GM18511 (cell line): ENCODE results near the gene PCGF1.

ENCODE experiments used
- ATAC-seq: cut with Tn5 transposase; IDR thresholded peaks from one replicate; pipeline ENCODE4 v1.9.1; 2021; ENCODE audit warnings: mild to moderate bottlenecking, moderate library complexity; ENCODE audit not compliant: unreplicated experiment

Gene PCGF1

DNA sequence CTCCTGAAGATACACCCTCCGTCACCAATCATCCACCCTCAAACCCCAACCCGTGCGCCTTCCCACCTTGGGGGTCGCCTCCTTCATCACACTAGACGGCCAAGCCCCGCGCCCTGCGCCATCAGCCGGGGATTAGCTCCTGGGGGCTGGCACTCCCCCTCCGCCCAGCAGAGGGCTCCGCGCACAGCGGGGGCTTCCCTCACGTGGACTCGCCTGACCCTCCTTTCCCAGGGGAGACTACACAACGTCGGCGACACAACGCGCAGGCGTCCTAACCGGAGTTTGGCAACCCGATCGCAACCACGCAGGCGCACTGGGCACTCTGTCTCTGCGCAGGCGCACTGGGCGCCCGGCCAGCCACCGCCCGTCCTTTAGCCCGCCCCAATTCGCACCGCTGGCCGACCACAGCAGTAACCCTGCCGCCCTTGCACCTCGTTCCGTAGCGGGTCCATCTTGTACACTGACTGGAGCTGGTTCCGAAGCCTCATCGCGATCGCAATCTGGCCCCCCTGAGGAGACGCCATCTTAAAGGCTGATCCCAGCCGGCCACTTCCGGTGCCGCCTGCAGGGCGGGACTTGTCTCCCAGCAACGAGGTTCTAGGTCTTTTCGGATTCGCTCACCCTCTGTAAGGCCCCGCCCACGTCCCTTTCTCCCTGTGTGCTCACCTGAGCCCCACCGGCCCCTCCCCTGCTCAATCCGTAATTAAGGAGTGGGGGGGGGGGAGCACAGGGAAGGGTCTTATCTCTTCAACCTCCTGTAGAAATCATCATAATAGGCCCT is at the start of gene PCGF1:
Gene PCGF1, minus strand, starts transcription at position 551 of the 781 bp plus-strand sequence. Its CDS starts 27 bp downstream, at position 524.
- peak; percentile 93 for ATAC-seq

DNA sequence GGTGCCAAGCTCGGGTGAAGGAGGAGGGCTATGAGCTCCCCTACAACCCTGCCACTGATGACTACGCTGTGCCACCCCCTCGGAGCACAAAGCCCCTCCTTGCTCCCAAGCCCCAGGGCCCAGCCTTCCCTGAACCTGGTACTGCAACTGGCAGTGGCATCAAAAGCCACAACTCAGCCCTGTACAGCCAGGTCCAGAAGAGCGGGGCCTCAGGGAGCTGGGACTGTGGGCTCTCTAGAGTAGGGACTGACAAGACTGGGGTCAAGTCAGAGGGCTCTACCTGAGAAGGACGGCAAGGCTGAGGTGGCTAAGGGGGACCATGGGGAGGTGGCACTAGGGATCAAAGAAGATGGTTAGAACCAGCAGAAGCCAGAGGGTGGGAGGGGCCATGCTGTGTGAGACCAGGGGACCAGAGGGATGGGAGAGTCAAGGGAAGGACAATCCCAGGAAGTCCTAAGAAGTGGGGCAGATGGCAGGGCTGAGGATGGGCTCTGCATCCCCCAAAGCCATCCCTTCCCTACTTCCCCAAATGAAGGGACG is 49.4 kb upstream of the PCGF1 start:
- ATAC-seq: no peak

DNA sequence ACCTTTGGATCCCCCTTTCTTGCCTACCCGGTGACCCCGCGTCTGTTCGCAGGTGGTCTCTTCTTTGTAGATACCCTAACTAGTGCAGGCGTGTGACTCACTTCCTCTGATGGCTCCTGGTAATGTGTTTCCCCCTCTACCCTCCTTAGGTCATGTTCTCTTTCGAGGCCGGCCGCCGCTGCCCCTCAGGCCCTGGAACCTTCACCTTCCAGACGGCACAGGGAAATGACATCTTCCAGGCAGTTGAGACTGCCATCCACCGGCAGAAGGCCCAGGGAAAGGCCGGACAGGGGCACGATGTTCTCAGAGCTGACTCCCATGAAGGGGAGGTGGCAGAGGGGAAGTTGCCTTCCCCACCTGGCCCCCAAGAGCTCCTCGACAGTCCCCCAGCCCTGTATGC is 48.7 kb upstream of the PCGF1 start:
- ATAC-seq: no peak

DNA sequence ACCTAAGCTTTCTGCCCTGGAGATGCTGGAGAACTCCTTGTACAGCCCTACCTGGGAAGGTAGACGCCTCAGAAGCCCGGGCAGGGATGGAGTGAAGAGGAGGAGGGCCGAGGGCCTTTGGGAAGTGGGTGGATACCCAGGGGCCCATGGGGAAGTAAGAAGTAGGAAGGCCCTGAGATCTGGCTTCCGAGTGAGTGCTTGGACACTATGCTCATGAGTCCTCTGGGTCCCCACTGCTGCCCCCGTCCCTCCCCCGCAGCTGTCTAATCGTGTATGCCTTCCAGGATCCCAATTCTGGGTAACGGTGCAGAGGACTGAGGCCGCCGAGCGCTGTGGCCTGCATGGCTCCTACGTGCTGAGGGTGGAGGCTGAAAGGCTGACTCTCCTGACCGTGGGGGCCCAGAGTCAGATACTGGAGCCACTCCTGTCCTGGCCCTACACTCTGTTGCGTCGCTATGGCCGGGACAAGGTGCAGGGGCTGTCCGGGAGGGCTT is 48.2 kb upstream of the PCGF1 start:
- no peak for ATAC-seq

DNA sequence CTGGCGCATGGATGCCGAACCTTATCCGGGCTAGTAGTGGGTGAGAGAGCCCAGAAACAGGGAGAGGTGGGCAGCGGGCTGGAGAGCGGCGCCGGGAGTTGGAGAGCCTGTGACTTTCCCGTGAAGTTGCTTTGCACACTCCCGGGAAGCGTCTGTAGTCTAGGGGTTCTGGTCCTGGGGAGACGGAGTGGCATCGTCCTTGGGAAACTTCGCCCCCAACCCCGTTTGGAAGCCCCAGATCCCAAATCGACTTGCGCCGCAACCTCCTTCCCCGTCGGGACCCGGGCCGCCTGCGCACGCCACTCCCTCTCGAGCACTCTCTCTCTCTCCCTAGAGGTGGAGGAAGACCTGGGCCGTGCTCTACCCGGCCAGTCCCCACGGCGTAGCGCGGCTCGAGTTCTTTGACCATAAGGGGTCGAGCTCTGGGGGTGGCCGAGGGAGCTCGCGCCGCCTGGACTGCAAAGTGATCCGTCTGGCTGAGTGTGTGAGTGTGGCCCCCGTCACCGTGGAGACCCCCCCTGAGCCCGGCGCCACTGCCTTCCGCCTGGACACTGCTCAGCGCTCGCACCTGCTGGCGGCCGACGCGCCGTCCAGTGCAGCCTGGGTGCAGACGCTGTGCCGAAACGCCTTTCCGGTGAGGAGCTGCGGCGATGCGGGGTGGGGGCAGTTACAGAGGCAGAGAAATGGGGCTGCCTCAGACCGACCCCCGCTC is 47.5 kb upstream of the PCGF1 start:
- peak; percentile 61 for ATAC-seq

DNA sequence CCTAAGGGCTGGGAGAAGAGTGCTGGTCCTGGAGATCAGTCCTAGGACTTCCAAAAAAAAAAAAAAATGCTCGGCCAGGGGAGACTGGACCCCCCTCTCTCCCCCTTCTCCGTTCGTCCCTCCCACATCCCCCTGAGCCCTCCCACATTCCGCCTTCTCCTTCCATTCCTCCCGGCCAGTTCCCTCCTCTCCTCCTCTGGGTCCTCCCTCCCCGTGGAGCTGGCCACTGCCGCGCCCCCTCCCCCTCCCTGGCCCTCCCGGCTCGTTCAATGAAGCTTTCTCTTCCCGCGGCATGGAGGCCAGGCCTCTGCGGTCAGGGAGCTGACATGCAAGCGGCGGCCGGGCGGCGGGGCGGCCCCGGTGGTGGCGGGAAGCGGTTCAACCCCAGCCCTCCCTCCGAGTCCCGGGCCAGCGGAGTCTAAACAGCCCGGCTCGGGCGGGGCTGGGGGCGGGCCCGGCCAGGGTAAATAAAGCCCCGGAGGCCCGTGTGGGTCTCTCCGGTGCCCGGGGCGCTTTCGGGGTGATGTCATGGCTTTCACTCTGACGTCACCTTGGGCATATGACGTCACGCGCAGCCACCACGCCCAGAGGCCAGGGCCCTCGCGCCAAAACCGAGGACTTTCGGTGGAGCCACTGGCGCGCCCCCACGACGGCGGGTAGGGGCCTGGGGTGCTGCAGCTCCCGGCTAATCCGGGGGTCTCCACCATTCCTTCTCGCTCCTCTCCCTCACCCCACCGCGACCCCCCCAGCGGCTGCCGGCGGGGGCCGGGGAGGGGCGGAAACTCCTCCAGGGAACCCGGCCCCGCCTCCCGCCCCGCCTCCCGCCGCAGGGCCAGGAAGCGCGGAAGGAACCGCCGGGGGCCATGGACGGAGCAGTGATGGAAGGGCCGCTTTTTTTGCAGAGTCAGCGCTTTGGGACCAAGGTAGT is 46.7 kb upstream of the PCGF1 start, which contains the start of the genes DOK1 and LOXL3:
Gene DOK1, plus strand, starts transcription at position 829 of the 928 bp plus-strand sequence. Its CDS starts 35 bp downstream, at position 864.
Gene LOXL3, minus strand, starts transcription at position 51 of the 928 bp plus-strand sequence. CDS start 1,308 bp downstream, outside the sequence.
- peak; percentile 70 for ATAC-seq

DNA sequence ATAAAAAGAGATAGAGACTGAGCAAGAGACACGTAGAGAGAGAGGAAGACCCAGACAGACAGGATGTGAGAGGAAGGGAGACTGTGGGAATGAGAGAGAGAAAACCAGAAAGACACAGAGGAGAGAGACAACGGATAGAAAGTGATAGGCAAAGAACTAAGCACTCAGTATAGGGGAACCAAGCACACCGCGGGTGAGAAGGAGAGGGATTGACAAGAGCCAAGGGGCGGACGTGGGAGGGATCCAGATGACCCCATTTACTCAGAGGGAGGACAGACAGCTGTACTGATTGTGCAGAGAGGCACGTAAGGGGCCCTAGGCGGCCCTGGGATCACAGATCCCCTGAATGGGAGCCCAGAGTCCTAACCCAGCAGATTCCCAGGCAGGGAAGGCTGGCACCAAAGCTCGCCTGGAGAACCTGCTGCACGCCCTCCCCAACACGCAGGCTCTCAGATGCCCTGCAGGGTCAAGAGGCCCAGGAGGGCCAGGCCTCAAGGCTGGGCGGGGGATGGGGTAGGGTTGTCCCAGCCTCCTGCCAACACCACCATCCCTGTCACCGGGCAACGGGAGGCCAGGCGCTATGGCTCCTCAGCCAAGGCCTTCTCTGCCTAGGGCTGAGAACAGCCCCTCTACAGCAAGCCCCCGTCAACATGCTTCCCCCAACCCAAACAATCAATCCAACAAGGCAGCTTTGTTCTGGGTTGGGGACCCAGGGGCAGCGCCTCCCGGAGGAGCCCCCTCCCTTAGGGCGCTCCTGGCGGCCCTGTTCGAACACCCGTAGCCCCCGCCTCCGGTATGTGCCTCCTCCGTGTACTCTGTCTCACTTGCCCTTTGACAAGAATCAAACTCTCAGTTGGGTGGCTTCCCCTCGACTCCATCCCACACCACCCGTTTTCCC is 45.7 kb upstream of the PCGF1 start:
- ATAC-seq: no peak

DNA sequence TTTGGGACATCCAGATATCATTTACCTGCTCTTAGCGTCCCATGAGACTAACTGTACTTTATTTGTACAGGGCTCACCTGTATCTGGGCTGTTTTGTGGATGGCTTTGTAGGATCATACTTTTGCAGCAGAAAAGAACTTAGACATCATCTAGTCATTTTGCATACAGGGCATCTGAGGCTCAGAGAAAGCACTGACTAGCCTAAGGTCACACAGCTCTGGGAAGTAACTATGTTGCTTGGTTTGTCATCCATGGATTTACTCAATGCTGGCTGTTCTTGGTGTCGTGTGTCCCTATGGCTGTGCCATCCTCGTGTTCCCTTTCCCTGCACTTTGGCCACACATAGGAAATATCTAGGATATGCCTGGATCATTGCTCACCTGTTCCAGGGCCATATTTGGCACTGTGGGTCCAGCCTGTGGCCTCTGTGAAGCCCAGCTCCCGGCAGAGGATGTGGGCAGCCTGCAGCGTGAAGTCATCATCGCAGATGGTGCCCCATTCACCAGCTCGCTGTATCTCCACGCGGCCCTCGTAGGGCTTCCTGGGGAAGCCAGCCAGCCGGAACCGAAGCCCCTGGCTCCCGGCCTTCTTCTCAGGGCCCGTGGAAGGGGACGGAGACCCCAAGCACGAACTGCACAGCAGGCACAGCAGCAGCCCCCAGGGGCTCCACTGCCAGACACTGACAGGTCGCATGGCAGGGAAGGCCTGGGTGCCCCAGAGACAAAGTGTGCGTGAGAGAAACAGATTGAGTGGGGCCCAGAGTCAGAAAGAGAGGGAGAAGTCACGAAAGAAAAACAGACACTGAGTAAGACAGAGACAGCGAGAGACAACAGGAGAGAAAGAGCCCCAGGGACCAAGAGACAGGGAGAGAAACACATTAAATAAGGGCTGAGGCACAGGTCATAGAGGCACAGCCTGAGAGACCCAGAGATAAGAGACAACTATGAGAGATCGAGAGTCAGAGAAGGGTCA is 44.7 kb upstream of the PCGF1 start:
- peak; percentile 14 for ATAC-seq

DNA sequence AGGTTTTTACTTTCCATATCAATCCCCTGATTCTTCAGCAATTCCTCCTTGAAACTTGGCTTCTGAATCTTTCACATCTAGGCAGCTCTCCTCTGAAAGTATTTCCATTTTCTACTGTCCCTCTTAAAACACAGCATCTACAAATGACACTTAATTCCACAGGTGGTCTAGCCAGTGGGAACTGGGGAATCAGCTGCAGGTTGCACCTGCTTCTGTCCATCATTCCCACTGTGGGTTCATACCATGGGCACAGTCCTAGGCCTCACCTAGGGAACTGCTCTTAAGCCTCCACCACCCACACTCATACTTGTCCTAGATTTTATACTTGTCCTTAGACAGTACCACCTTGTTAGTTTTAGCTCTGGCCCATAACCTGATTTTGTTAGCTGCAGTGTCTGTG is 44.0 kb upstream of the PCGF1 start:
- no peak for ATAC-seq

DNA sequence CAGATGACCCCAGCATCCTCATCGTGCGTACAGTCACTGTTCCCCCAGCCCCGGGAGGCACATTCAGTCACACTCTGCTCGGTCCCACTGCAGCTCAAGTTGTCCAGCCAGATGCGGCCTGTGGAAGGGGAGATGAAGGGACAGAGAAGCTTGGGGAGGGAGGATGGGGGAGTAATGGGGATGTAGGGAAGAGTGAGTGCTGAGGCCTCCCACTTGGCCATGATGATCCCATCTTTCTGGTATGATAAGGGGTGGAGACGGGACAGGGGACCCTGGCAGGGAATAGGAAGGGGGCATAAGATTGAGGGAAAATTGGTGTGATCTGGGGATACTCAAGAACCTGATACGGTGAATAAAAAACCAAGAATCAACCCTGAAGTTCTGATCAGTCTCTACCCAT is 42.7 kb upstream of the PCGF1 start:
- no peak for ATAC-seq

DNA sequence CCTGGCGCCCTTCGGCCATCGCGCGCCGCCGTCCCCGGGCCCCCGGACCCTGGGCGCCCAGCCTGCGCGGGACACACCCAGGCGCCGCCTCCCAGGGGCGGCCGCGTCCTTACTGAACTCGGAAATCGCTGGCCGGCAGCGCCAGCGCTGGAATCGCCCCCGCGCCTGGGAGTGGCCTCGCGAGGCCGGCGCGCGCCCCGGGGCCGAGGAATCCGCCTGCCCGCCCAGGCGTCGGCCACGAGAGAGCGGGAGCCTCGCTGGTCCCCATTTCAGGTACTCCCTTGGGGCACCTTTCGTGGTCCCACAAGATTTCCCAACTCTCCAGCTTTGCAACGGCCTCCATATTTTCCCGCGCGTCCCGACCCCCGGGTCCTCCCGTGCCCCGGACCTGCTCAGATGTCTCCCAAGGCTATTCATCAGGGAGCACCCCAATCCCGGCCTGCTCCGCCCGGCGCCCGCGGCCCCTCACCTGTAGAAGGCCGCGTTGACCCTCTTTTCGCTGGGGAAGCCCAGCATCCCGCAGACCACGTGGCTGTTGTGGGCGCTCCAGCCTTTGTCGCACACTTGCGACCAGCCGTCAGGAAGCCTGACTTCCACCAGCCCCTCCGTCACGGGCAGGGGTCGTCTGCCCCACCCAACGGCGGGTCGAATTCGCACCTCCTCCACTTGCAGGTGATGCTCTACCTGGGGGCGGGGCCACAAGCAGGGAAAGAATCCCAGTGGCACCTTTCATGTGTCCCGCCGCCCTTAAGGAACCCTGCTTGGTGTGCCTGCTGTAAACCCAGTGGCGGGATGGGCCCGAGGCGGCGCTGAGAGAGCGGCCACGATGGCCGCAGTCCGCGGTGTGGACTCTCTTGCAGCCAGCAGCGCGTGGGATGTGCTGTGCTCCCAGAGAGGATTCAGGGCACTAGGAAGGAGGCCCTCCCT is 41.7 kb upstream of the PCGF1 start:
- ATAC-seq: peak; percentile 43

DNA sequence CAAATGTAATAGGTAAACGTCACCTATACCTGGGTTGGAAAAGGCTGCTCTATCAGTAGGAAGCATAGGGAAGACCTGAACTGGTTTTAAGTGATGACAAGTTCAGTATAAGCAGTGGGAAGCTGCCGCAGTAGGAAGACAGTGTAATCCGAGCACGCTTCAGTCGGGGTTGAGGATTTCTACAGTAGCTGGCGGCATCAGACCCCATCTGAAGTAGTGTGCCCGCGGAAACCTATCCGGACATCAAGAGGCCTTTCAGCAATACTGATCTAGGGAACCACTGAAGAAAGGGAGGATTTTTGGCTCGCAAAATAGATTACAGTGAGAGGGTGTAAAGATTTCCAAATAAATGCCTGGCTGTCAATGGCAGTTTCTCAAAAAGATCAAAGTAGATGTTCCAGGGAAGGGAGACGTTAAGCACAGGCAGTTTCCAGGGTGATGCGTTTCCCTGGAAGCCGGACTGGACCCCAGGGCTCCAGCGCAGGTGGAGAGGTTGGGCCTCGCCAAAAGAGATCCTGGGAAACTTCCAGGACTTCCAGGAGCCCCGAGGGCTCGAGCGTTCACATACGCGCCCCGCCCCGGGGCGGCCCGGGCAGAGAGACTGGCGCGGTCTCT is 40.9 kb upstream of the PCGF1 start:
- no peak for ATAC-seq

DNA sequence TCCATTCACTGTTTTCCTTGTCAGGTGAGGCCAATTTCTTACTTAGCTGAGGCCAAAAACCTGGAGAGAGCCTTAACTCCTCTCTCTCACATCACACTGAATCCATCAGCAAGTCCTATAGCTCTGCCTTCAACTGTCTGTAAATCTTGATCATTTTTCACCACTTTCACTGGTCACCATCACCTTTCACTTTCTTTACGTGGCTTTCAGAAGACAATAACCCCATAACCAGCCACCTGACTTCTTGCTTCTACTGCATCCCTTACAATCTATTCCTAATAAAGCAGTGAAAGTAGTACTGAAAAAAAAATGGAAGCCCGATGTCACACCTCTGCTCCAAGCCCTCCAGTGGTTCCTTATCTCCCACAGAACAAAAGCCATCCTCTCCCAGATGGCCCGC is 38.5 kb upstream of the PCGF1 start:
- ATAC-seq: no peak

DNA sequence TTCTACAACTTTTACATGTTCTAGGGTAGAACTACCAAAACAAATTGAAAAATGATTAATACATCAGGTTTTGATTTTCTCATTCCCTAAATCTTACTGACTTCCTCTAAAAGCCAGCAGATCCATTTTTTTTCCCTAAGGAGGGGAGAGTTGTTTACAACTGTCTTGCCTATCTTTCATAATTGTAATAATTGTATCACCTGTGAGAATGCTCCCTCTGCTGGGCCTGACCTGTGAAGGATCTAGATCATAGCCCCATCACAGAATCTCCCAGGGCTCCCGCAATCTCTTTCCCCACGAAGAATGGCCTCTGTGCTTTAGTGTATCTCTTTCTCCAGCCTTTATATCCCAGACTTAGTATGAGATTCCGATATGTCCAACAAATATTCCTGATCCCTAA is 37.1 kb upstream of the PCGF1 start:
- ATAC-seq: no peak

DNA sequence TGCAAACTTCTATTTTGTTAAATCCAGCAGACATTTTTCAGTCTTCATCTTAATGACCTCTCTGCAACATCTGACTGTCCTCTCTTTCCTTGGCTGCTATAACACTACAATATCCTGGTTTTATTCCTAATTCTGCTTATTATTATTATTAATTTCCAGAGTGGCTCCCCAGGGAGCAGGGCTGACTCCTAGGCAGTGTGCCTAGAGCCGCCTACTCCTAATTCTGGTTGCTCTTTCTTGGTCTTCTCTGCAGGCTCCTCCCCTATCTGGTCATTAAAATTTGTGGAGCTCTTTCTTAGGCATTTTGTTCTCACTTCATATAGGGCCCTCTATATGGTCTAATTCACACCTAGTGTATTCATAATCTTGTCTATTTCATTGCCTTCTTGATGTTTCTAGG is 35.5 kb upstream of the PCGF1 start:
- ATAC-seq: no peak

DNA sequence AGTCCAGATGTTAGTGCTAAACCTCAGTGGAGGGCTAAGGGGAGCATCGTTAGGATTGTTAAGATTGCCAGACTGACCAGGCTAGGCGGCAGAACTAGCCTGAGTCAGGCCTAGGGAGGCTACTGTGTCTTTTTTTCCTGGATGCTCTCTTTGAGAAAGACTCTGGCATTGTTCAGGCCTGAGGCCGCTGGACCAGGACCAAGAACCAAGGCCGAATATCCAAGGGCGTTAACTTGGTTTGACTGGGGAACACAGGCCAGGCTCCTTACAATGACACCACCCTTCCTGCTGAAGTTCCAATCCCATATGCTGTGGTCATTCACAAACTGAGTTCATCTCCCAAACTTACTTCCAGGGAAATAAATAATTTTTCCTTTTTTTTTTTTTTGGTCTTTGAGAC is 32.8 kb upstream of the PCGF1 start:
- no peak for ATAC-seq

DNA sequence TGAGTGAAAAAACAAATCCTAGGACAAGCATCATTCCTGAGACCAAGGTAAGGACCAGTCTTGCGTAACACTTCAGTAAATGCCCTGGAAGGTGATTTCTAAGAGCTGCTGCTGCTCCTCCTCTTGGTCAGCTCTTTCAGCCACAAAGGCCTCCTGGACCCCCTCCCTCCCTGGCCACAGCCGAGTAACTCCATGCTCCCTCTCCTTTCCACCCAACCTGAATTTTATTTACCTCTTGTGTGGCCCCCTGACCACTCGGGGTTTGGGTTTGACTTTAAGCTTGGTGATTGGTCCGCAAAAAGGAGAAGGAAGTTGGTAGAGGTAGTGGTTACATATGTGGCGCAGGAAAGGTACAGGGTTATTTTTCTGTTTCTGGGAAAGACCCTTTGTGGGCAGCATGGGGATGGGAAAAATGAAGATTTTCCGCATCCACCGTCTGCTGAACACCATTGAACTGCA is 31.4 kb upstream of the PCGF1 start:
- no peak for ATAC-seq
